ENCODE measurements around the gene UBE2K. TPM values are rescaled to one million over a fixed set of nuclear protein-coding genes. Genes with fewer than 3 reads are reported as not detected.

UBE2K gene
- total and polyA plus RNA-seq, 2 of the 13 experiments (the other 11 are each of a cell fraction or from before 2014, with no cell fraction given), result 36.2 to 81.0 TPM

DNA sequence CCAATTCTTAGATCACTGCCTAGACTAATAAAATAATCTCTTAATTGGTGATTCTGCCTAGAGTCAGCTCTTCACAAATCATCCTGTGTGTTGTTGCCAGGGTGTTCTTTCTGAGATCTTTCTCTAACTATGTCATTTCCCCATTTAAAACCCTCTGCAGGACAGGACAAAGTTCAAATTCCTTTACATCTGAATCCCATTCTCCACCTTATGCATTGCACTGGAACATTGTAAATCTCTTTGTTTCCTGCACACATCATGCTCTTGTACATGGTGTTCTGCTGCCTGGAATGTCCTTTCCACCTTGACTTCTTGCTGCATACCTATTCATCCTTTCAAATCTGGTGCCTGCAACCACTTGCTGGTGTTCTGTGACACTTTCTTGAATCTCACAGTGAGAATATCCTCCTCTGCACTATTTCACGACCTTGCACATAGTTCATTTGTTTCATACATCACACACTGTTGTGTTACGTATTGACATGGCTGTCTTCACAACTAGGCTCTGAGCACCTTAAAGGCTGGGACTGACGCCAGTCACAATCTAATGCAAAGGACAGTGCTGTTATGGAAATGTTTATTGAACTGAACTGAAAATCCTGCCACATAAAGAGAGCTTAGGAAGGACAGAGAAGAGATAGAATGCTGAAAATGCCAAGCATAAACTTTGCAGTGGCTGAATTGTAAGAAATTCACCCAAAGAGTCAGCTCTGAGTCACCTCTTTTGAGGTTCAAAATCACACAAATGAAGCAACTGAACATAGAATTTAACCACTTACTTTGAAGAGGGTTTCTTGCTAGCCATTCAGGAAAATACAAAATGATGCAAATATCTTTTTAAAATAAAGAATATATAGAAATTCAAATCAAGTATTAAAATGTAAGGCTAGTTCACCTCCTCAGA lies 32.9 kb upstream of the UBE2K start (continued):
- TF ChIP-seq, protein P1, sequence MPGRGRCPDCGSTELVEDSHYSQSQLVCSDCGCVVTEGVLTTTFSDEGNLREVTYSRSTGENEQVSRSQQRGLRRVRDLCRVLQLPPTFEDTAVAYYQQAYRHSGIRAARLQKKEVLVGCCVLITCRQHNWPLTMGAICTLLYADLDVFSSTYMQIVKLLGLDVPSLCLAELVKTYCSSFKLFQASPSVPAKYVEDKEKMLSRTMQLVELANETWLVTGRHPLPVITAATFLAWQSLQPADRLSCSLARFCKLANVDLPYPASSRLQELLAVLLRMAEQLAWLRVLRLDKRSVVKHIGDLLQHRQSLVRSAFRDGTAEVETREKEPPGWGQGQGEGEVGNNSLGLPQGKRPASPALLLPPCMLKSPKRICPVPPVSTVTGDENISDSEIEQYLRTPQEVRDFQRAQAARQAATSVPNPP (CRISPR knock-in tag; IDR thresholded peaks at IDR 0.05), result no peak
- TF ChIP-seq ZNF562 (CRISPR knock-in tag; IDR thresholded peaks at IDR 0.05; ENCODE audit: borderline replicate concordance) (no peak), HMG20A (CRISPR knock-in tag; IDR thresholded peaks at IDR 0.05; ENCODE audit: borderline replicate concordance) (peak; percentile 51; the same call in 1 of the 2 replicates), RFX3 (CRISPR knock-in tag; IDR thresholded peaks at IDR 0.05) (no peak), ZNF326 (CRISPR knock-in tag; IDR thresholded peaks at IDR 0.05; ENCODE audit: borderline replicate concordance) (no peak), ZNF7 (CRISPR knock-in tag; IDR thresholded peaks at IDR 0.05) (peak; percentile 66), ZBTB21 (CRISPR knock-in tag; IDR thresholded peaks at IDR 0.05) (peak; percentile 36; the same call in 1 of the 2 replicates), HDAC2 (CRISPR knock-in tag; IDR thresholded peaks at IDR 0.05) (peak; percentile 61; the same call in 1 of the 2 replicates), SP2 (CRISPR knock-in tag; IDR thresholded peaks at IDR 0.05) (no peak), ZNF570 (CRISPR knock-in tag; IDR thresholded peaks at IDR 0.05; ENCODE audit: borderline replicate concordance) (no peak), EP300 (IDR thresholded peaks at IDR 0.05; ENCODE audit: low read depth in 2 of 2, low read length in 2 of 2) (0 out of 4 replicates have a peak, but pooled peaks of 1 of the 2 experiments have one; percentile 13), EP300 (CRISPR knock-in tag; IDR thresholded peaks at IDR 0.05; ENCODE audit: borderline replicate concordance) (no peak), SCMH1 (CRISPR knock-in tag; IDR thresholded peaks at IDR 0.05; ENCODE audit: borderline replicate concordance) (no peak), LCORL (IDR thresholded peaks at IDR 0.05) (peak; percentile 29; the same call in 1 of the 2 replicates), LCORL (CRISPR knock-in tag; IDR thresholded peaks at IDR 0.05) (peak; percentile 80; the same call in 1 of the 2 replicates)
- TF ChIP-seq, protein P2, sequence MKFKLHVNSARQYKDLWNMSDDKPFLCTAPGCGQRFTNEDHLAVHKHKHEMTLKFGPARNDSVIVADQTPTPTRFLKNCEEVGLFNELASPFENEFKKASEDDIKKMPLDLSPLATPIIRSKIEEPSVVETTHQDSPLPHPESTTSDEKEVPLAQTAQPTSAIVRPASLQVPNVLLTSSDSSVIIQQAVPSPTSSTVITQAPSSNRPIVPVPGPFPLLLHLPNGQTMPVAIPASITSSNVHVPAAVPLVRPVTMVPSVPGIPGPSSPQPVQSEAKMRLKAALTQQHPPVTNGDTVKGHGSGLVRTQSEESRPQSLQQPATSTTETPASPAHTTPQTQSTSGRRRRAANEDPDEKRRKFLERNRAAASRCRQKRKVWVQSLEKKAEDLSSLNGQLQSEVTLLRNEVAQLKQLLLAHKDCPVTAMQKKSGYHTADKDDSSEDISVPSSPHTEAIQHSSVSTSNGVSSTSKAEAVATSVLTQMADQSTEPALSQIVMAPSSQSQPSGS (CRISPR knock-in tag; IDR thresholded peaks at IDR 0.05), result 0 out of 2 replicates have a peak, but pooled peaks have one; percentile 12
- TF ChIP-seq, protein P3, sequence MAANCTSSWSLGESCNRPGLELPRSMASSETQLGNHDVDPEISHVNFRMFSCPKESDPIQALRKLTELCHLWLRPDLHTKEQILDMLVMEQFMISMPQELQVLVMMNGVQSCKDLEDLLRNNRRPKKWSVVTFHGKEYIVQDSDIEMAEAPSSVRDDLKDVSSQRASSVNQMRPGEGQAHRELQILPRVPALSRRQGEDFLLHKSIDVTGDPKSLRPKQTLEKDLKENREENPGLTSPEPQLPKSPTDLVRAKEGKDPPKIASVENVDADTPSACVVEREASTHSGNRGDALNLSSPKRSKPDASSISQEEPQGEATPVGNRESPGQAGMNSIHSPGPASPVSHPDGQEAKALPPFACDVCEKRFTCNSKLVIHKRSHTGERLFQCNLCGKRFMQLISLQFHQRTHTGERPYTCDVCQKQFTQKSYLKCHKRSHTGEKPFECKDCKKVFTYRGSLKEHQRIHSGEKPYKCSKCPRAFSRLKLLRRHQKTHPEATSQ (CRISPR knock-in tag; IDR thresholded peaks at IDR 0.05; ENCODE audit: borderline replicate concordance), result no peak
- TF ChIP-seq, protein P4, sequence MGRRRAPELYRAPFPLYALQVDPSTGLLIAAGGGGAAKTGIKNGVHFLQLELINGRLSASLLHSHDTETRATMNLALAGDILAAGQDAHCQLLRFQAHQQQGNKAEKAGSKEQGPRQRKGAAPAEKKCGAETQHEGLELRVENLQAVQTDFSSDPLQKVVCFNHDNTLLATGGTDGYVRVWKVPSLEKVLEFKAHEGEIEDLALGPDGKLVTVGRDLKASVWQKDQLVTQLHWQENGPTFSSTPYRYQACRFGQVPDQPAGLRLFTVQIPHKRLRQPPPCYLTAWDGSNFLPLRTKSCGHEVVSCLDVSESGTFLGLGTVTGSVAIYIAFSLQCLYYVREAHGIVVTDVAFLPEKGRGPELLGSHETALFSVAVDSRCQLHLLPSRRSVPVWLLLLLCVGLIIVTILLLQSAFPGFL (CRISPR knock-in tag; IDR thresholded peaks at IDR 0.05), result no peak
- TF ChIP-seq, protein P5, sequence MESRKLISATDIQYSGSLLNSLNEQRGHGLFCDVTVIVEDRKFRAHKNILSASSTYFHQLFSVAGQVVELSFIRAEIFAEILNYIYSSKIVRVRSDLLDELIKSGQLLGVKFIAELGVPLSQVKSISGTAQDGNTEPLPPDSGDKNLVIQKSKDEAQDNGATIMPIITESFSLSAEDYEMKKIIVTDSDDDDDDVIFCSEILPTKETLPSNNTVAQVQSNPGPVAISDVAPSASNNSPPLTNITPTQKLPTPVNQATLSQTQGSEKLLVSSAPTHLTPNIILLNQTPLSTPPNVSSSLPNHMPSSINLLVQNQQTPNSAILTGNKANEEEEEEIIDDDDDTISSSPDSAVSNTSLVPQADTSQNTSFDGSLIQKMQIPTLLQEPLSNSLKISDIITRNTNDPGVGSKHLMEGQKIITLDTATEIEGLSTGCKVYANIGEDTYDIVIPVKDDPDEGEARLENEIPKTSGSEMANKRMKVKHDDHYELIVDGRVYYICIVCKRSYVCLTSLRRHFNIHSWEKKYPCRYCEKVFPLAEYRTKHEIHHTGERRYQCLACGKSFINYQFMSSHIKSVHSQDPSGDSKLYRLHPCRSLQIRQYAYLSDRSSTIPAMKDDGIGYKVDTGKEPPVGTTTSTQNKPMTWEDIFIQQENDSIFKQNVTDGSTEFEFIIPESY (CRISPR knock-in tag; IDR thresholded peaks at IDR 0.05), result peak; percentile 28; the same call in 1 of the 2 replicates
- TF ChIP-seq, protein P6, sequence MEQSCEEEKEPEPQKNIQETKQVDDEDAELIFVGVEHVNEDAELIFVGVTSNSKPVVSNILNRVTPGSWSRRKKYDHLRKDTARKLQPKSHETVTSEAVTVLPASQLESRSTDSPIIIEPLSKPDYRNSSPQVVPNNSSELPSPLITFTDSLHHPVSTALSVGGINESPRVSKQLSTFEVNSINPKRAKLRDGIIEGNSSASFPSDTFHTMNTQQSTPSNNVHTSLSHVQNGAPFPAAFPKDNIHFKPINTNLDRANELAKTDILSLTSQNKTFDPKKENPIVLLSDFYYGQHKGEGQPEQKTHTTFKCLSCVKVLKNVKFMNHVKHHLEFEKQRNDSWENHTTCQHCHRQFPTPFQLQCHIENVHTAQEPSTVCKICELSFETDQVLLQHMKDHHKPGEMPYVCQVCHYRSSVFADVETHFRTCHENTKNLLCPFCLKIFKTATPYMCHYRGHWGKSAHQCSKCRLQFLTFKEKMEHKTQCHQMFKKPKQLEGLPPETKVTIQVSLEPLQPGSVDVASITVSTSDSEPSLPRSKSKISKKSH (CRISPR knock-in tag; IDR thresholded peaks at IDR 0.05; ENCODE audit: borderline replicate concordance), result no peak

Measured in HepG2 (cell line).